ENCODE measurements around the gene NAALADL2.

NAALADL2 gene

DNA sequence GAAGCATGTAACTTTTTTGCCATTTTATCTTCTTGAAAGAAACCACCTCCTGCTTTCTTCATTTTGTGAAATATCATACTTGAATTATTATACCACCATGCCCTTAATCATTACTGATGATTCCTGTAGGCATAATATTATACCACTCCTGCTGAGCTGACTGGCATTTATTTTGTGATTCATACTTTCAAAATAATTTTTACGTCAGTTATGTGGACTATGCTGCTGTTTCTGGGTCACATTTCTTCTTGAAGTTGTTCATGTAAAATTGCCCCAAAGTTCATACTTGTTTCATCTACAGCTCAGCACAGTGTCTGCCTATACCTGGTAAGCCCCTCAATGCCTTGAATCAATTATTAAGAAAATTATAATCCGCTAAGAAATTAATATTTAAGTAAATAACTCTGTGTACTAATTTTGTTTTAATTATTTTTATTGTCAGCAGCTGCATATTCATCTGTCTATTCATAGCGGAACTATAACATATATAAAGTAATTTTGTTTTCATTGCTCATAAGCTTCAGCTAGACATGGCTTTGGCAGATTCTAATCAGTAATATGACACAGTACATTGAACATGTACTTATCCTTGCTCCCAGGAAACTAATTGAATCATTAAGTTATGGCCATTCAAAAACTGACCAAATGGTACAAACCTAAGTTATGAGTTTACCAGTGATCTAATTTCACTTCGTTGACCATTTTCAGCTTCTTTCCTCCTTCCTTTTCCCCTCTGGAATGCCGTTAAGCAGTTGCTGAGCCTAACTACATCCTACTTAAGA, 160.0 kb downstream of the NAALADL2 start:
- TF ChIP-seq, protein P1, sequence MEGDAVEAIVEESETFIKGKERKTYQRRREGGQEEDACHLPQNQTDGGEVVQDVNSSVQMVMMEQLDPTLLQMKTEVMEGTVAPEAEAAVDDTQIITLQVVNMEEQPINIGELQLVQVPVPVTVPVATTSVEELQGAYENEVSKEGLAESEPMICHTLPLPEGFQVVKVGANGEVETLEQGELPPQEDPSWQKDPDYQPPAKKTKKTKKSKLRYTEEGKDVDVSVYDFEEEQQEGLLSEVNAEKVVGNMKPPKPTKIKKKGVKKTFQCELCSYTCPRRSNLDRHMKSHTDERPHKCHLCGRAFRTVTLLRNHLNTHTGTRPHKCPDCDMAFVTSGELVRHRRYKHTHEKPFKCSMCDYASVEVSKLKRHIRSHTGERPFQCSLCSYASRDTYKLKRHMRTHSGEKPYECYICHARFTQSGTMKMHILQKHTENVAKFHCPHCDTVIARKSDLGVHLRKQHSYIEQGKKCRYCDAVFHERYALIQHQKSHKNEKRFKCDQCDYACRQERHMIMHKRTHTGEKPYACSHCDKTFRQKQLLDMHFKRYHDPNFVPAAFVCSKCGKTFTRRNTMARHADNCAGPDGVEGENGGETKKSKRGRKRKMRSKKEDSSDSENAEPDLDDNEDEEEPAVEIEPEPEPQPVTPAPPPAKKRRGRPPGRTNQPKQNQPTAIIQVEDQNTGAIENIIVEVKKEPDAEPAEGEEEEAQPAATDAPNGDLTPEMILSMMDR (IDR thresholded peaks at IDR 0.05): no peak

DNA sequence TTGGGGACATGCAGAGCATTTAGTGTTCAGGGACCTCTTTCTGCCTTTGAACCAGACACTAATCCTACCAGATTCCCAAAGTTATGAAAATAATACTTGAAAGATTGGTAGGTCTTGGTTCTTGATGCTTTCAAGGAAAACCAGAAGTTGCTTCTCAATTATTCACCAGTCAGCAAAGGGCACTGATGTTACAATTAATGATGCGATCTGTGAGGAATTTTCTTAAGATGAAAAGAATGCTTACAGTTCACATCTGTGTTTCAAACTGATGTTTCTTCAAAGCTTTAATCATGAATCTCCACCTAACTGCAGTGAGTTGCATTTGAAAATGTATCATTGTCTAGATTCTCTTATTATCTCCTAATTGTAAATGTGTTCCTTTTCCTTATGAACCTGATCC, 161.0 kb downstream of the NAALADL2 start:
- TF ChIP-seq, protein P1 (IDR thresholded peaks at IDR 0.05): no peak

DNA sequence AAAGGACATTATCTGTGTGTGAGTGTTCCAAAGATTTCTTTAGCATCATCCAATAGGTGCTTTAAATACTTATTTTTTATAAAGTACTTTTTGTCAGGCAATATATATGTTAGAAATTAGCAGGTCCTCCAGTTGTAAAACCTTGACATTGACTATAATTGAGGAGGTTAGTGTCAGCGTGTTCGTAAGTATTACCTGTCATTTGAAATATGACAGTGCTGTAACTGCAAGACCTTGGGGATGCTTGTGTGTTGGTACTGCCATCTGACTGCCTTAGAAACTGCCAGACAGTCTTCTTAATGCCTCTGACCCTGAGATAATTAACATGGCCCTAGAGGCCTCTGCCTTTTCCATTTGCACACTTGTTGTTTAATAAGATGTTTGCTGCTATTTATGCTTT, 170.7 kb downstream of the NAALADL2 start:
- TF ChIP-seq, protein P1 (IDR thresholded peaks at IDR 0.05): no peak

DNA sequence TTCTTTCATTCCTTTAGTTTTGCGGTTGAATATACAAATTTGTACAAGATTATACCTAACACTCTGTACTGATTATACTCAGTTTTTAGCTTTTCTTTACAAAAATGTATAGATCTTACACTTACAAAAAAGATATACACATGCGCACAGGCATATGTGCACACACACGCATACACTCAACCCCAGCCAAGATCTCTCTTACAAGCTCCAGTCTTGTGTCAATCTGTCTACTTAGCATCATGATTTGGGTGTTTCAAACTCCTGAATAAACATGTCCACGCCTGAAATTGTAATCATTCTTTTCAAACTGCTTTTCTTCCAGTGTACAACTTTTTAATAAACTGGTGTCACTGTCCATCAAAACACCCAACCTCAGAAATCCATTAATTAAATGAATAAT, 180.7 kb downstream of the NAALADL2 start:
- TF ChIP-seq, protein P1 (IDR thresholded peaks at IDR 0.05): no peak

DNA sequence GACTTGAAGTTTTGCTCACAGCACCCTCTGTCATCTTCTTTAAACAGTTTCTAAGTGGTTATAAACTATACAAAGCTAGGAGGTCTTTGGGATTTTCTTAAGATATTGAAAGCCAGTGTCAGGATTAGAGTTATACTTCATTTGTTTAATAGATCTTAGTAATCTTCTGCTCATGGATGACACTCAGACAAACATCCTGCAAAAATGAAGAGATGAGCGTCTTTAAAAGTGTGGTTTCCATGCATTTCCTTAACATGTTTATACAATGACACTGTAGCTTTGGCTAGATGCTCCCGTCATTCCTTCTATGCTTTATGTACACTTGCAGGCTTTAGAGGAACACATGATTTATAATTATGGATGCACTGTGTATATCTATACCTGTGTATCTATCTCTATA, 182.2 kb downstream of the NAALADL2 start:
- TF ChIP-seq, protein P1 (IDR thresholded peaks at IDR 0.05): no peak

DNA sequence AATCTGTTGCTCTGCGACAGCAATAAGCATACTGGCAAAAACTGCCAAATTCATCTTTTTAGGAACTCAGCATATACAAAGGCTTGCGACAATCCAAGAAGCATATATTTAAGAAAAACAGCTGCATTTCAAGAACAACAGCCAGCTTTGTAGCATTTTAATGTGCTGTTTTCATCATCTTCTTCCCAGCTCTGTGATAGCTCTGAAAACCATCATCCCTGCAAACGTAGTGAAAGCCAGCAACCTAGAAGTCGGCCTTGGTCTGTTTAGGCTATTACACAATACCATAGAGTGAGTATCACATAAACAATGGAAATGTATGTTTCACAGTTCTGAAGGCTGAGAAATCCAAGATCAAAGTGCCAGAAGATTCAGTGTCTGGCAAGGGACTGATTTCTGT, 187.5 kb downstream of the NAALADL2 start:
- TF ChIP-seq, protein P1 (IDR thresholded peaks at IDR 0.05): no peak

DNA sequence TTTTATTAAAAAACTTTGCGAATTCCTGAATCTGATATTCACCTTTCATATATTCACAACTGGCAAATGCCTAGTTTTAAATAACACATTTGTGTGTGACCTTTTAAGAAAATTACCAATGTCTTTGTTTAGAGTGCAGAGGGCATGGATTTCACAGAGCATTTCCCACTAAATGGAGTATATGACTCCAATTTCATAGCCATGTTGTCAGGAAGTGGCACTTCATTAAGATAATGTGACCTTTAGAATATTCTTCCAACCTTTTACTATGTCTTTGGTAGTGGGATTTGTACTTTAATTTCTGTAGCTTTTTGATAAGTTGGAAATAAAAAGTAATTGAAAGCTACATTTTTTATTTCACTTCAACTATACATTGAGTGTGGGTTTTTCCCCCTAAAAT, 188.7 kb downstream of the NAALADL2 start:
- TF ChIP-seq, protein P1 (IDR thresholded peaks at IDR 0.05): no peak

DNA sequence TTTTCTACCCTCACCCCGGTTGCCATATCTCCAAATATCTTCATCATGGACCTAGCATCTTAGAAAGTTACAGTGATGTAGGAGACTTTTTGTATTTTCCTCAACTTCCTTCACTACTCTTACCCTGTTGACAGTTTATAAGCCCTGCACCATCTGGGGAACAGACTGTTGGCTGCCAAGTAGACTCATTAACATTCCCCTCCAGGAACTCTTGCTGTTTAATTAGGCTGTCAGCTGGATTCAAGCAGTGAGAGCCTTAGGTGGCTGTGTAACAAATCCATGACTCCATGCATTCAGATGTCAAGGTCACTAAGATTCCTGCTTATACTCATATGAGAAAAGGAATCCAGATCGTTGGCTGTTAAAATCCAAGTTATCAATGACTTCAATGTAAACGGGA, 198.3 kb downstream of the NAALADL2 start:
- TF ChIP-seq, protein P1 (IDR thresholded peaks at IDR 0.05): no peak
